SK-N-SH treated with all-trans-retinoic acid at 6 μM for 48 hours (cell line): ENCODE data around the gene KRT83.

Experiments
- ATAC-seq: fragments of 200-7000 bp; cut with Tn5 transposase; 3 replicates; pipeline ENCODE4 v1.9.1; 2020; ENCODE audit warnings: mild to moderate bottlenecking, moderate library complexity
- ARNTL ChIP-seq: fragments of 450-650 bp; formaldehyde crosslinking; IDR thresholded peaks from 2 replicates; pipeline ENCODE4 v1.5.0; 2020; ENCODE audit warnings: low read depth, mild to moderate bottlenecking, moderate library complexity, borderline replicate concordance
- BACH2 ChIP-seq: fragments of 250-450 bp; sonication (Bioruptor Pico); IDR thresholded peaks from 2 replicates; pipeline ENCODE4 v1.9.0; 2021; ENCODE audit warnings: mild to moderate bottlenecking, borderline replicate concordance
- CSDC2 ChIP-seq: fragments of 250-450 bp; sonication (Bioruptor Pico); IDR thresholded peaks from 2 replicates; pipeline ENCODE4 v1.5.0; 2020; ENCODE audit warnings: mild to moderate bottlenecking, moderate library complexity
- ESRRG ChIP-seq: fragments of 250-450 bp; sonication (Bioruptor Pico); IDR thresholded peaks from 2 replicates; pipeline ENCODE4 v1.6.1; 2021; ENCODE audit warnings: mild to moderate bottlenecking
- GLIS3 ChIP-seq: fragments of 250-450 bp; sonication (Bioruptor Pico); IDR thresholded peaks from 2 replicates; pipeline ENCODE4 v1.5.0; 2020; ENCODE audit warnings: mild to moderate bottlenecking, moderate library complexity
- ISL1 ChIP-seq: fragments of 250-450 bp; sonication (Bioruptor Pico); IDR thresholded peaks from 2 replicates; pipeline ENCODE4 v2.1.2; 2022; ENCODE audit warnings: mild to moderate bottlenecking, moderate library complexity
- OSR1 ChIP-seq: fragments of 250-450 bp; sonication (Bioruptor Pico); IDR thresholded peaks from 2 replicates; pipeline ENCODE4 v1.8.0; 2022; ENCODE audit warnings: moderate library complexity, mild to moderate bottlenecking, inconsistent platforms
- POU6F1 ChIP-seq: fragments of 250-450 bp; sonication (Bioruptor Pico); IDR thresholded peaks from 2 replicates; pipeline ENCODE4 v1.8.0; 2021; ENCODE audit warnings: low read depth, mild to moderate bottlenecking, moderate library complexity, borderline replicate concordance
- PPARA ChIP-seq: fragments of 250-450 bp; sonication (Bioruptor Pico); IDR thresholded peaks from 2 replicates; pipeline ENCODE4 v1.5.0; 2020; ENCODE audit warnings: mild to moderate bottlenecking, borderline replicate concordance
- RARB ChIP-seq: fragments of 250-450 bp; sonication (Bioruptor Pico); IDR thresholded peaks from 2 replicates; pipeline ENCODE4 v1.8.0; 2021; ENCODE audit warnings: mild to moderate bottlenecking, moderate library complexity
- SNAI2 ChIP-seq: fragments of 250-450 bp; sonication (Bioruptor Pico); IDR thresholded peaks from 2 replicates; pipeline ENCODE4 v1.5.0; 2020; ENCODE audit warnings: mild to moderate bottlenecking, moderate library complexity
- TCF4 ChIP-seq: fragments of 250-450 bp; sonication (Bioruptor Pico); IDR thresholded peaks from 2 replicates; pipeline ENCODE4 v1.8.0; 2021; ENCODE audit warnings: mild to moderate bottlenecking, moderate library complexity, borderline replicate concordance
- TOX ChIP-seq: fragments of 250-450 bp; sonication (Bioruptor Pico); IDR thresholded peaks from 2 replicates; pipeline ENCODE4 v1.8.0; 2021; ENCODE audit warnings: mild to moderate bottlenecking, moderate library complexity, borderline replicate concordance
- ZC3H10 ChIP-seq: fragments of 250-450 bp; sonication (Bioruptor Pico); IDR thresholded peaks from 2 replicates; pipeline ENCODE4 v1.5.1; 2021; ENCODE audit warnings: mild to moderate bottlenecking, moderate library complexity
- ZFP3 ChIP-seq: fragments of 250-450 bp; sonication (Bioruptor Pico); IDR thresholded peaks from 2 replicates; pipeline ENCODE4 v1.5.0; 2020; ENCODE audit warnings: mild to moderate bottlenecking, moderate library complexity
- ZFP30 ChIP-seq: fragments of 450-650 bp; formaldehyde crosslinking; IDR thresholded peaks from 2 replicates; pipeline ENCODE4 v1.5.0; 2022; ENCODE audit warnings: mild to moderate bottlenecking, moderate library complexity
- ZNF565 ChIP-seq: fragments of 450-650 bp; formaldehyde crosslinking; conservative IDR thresholded peaks from 2 replicates; pipeline ENCODE4 v1.5.0; 2020; ENCODE audit warnings: low read depth, mild to moderate bottlenecking, moderate library complexity
- ZNF8 ChIP-seq: fragments of 450-650 bp; formaldehyde crosslinking; IDR thresholded peaks from 2 replicates; pipeline ENCODE4 v1.5.0; 2020; ENCODE audit warnings: mild to moderate bottlenecking, moderate library complexity
- TF ChIP-seq, protein P1 (sequence below): fragments of 250-450 bp; sonication (Bioruptor Pico); IDR thresholded peaks from 2 replicates; pipeline ENCODE4 v1.5.1; 2020; ENCODE audit warnings: low read depth, mild to moderate bottlenecking, moderate library complexity
- TF ChIP-seq, protein P2 (sequence below): fragments of 250-450 bp; sonication (Bioruptor Pico); IDR thresholded peaks from 2 replicates; pipeline ENCODE4 v1.5.1; 2021; ENCODE audit warnings: mild to moderate bottlenecking, moderate library complexity
- TF ChIP-seq, protein P3 (sequence below): fragments of 250-450 bp; sonication (Bioruptor Pico); IDR thresholded peaks from 2 replicates; pipeline ENCODE4 v1.8.0; 2020; ENCODE audit warnings: mild to moderate bottlenecking, moderate library complexity, borderline replicate concordance

Gene KRT83

GRCh38 chr12:52271158-52271557 lies 50.0 kb downstream of the KRT83 start (continued):
- no peak for TF ChIP-seq ISL1 (CRISPR knock-in tag)
- TF ChIP-seq, protein P1, sequence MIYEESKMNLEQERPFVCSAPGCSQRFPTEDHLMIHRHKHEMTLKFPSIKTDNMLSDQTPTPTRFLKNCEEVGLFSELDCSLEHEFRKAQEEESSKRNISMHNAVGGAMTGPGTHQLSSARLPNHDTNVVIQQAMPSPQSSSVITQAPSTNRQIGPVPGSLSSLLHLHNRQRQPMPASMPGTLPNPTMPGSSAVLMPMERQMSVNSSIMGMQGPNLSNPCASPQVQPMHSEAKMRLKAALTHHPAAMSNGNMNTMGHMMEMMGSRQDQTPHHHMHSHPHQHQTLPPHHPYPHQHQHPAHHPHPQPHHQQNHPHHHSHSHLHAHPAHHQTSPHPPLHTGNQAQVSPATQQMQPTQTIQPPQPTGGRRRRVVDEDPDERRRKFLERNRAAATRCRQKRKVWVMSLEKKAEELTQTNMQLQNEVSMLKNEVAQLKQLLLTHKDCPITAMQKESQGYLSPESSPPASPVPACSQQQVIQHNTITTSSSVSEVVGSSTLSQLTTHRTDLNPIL, result no peak
- TF ChIP-seq TCF4 (CRISPR knock-in tag), result no peak
- no peak for TF ChIP-seq ARNTL

DNA sequence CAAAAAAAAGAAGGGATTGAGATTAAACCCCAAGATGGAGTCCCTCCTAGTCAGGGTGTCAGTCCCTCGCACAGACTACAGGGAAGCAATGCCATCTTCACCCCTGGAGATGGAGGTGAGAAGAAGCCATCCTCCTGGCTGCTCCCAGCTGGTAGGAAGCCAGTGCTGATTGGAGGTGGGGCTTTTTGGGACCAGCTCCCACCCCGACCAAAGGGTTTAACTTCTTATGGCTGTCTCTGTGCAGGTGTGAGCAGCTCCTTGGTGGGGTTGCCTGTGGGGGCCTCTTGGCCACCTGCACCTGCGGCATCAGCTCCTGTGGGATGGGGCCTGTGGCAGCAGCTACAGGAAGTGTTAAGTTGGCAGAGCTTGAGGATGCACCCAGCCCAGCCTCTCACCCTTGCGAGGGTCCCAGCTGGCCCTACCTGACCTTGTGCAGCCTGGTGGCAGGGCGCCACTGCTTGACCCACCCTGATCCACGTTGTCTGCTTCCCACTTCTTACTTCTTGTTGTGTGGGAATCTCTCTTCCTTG lies 50.6 kb downstream of the KRT83 start:
- no peak for TF ChIP-seq ZNF565
- no peak for TF ChIP-seq RARB (CRISPR knock-in tag)
- no peak for TF ChIP-seq TCF4 (CRISPR knock-in tag)
- TF ChIP-seq OSR1 (CRISPR knock-in tag), result no peak
- no peak for TF ChIP-seq ESRRG (CRISPR knock-in tag)
- no peak for TF ChIP-seq PPARA
- TF ChIP-seq, all 23 proteins: peak for 0
- ATAC-seq, result no peak

DNA sequence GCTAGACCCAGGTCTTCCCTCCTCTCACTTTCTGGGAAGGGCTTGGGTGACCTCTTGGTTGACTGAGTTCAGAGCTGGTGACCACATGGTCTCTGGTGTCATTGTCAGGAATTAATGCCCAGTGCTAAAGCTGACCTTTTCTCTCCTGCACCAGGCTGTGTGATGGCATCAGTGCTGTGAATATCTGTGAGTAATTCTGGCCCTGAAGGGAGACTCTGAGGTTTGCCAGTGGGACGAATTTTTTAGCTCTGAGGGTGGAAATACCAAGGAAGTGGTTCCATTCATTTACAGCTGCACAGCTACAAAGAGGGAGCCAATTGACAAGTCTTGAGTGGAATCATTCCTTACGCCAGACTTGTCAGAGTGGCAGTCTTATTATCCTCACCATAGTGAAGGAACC lies 53.0 kb downstream of the KRT83 start:
- TF ChIP-seq ZFP3 (CRISPR knock-in tag) (no peak), ZC3H10 (CRISPR knock-in tag) (no peak), TOX (CRISPR knock-in tag) (no peak), BACH2 (no peak), POU6F1 (CRISPR knock-in tag) (no peak), PPARA (no peak), ZNF565 (no peak), ISL1 (CRISPR knock-in tag) (no peak), ESRRG (CRISPR knock-in tag) (no peak), GLIS3 (CRISPR knock-in tag) (no peak), CSDC2 (no peak), OSR1 (CRISPR knock-in tag) (no peak), RARB (CRISPR knock-in tag) (no peak)
- TF ChIP-seq, protein P2, sequence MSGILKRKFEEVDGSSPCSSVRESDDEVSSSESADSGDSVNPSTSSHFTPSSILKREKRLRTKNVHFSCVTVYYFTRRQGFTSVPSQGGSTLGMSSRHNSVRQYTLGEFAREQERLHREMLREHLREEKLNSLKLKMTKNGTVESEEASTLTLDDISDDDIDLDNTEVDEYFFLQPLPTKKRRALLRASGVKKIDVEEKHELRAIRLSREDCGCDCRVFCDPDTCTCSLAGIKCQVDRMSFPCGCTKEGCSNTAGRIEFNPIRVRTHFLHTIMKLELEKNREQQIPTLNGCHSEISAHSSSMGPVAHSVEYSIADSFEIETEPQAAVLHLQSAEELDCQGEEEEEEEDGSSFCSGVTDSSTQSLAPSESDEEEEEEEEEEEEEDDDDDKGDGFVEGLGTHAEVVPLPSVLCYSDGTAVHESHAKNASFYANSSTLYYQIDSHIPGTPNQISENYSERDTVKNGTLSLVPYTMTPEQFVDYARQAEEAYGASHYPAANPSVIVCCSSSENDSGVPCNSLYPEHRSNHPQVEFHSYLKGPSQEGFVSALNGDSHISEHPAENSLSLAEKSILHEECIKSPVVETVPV (CRISPR knock-in tag), result no peak
- TF ChIP-seq, protein P1, result no peak
- TF ChIP-seq, all 23 proteins: peak for 0
- ATAC-seq, result no peak

DNA sequence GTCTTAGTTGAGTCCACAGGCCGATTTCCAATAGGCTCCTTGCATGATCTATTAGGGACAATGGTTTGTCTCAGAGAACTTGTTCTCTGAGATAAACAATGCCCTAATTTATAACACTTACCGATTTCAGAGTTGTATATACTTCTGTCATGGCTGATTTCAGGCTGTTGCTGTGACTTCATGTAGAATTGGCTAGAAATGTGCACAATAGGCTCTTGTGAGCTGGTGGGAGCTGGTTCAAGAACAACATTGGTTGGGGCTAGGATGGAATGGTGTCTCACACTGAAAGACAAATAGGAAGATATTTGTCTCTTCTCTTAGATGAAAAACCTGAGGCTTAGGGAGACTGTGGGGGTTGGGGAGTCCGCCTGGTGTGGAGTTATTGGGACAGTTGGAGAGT lies 53.5 kb downstream of the KRT83 start:
- no peak for TF ChIP-seq TCF4 (CRISPR knock-in tag)
- TF ChIP-seq, protein P3, sequence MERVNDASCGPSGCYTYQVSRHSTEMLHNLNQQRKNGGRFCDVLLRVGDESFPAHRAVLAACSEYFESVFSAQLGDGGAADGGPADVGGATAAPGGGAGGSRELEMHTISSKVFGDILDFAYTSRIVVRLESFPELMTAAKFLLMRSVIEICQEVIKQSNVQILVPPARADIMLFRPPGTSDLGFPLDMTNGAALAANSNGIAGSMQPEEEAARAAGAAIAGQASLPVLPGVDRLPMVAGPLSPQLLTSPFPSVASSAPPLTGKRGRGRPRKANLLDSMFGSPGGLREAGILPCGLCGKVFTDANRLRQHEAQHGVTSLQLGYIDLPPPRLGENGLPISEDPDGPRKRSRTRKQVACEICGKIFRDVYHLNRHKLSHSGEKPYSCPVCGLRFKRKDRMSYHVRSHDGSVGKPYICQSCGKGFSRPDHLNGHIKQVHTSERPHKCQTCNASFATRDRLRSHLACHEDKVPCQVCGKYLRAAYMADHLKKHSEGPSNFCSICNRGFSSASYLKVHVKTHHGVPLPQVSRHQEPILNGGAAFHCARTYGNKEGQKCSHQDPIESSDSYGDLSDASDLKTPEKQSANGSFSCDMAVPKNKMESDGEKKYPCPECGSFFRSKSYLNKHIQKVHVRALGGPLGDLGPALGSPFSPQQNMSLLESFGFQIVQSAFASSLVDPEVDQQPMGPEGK (CRISPR knock-in tag), result no peak
- no peak for TF ChIP-seq BACH2
- no peak for TF ChIP-seq OSR1 (CRISPR knock-in tag)
- no peak for TF ChIP-seq POU6F1 (CRISPR knock-in tag)
- no peak for TF ChIP-seq ZNF8 (CRISPR knock-in tag)
- no peak for TF ChIP-seq ZFP30 (CRISPR knock-in tag)
- TF ChIP-seq ZC3H10 (CRISPR knock-in tag), result no peak
- TF ChIP-seq, protein P1, result no peak
- TF ChIP-seq ISL1 (CRISPR knock-in tag), result no peak
- TF ChIP-seq, protein P2 (CRISPR knock-in tag), result no peak
- TF ChIP-seq SNAI2 (CRISPR knock-in tag), result no peak
- TF ChIP-seq RARB (CRISPR knock-in tag), result no peak
- TF ChIP-seq ESRRG (CRISPR knock-in tag), result no peak
- no peak for TF ChIP-seq CSDC2
- TF ChIP-seq ZNF565, result no peak
- no peak for ATAC-seq
